ENCODE data around the gene APBA2. TPM values are rescaled to one million over a fixed set of nuclear protein-coding genes. Genes with fewer than 3 reads are reported as not detected.

The APBA2 gene
- total and polyA plus RNA-seq, 2 of the 13 experiments (the other 11 are each of a cell fraction or from before 2014, with no cell fraction given): 0.62 to 2.3 TPM

DNA sequence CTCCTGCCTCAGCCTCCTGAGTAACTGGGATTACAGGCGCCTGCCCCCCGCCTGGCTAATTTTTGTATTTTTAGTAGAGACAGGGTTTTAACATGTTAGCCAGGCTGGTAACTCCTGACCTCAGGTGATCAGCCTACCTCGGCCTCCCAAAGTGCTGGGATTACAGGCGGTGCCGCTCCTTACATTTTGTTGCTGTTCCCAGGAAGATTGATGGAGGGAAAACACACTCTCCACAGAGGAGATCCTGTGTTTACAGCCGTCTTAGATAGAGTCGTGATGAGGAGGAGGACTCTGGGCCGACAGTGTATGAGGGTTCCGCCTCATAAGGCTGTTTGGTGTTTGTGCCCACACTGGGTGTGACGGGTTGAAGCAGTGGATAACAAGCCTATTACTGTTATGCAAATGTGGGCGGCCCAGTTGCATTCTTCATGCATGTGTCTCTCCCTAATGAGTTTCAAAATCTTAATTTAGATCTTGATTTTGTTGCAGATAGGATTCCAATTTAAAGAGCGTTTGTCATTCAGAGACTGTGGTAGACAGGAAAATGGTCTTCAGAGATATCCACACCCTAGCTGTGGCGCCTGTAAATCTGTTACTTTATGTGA lies 60.0 kb downstream of the APBA2 start:
- H2AFZ ChIP-seq (ENCODE audit: low read length): no peak overlapping the region
- in situ Hi-C loops (cut with HindIII; ENCODE audit: extremely low pct_ligation_motif_present, low pct_unique_long_range_greater_than_20kb) (no loop called here), intact Hi-C loops (cut with micrococcal nuclease; ENCODE audit: unreplicated experiment) (no loop called here)
- no peaks in the 10 kb centered on the region for H3K9me3 ChIP-seq (ENCODE audit: low read length)
- no peak for FAIRE-seq
- no peaks in the 10 kb centered on the region for H4K20me1 ChIP-seq (ENCODE audit: insufficient read depth, low read length)
- no peaks in the 10 kb centered on the region; a peak in 1 of 5 replicates for H3K27me3 ChIP-seq (ENCODE audit: control insufficient read depth in 1 of 2, insufficient read depth in 2 of 2, low read length in 2 of 2)
- no peak overlapping the region for H3K4me2 ChIP-seq (ENCODE audit: low read depth, low read length)
- no peak for ATAC-seq
- no peaks in the 10 kb centered on the region for H3K79me2 ChIP-seq (ENCODE audit: insufficient read depth, low read length)
- H3K27ac ChIP-seq (ENCODE audit: extremely low read length, insufficient read depth, low read length): no peak overlapping the region
- no TSS peak for BruUV-seq (replicated peaks)
- no peak overlapping the region for H3K9ac ChIP-seq (ENCODE audit: insufficient read depth, low read depth, low read length)
- H3K4me3 ChIP-seq (replicated peaks in 1 of 3; ENCODE audit: insufficient read depth in 1 of 3, low read depth in 2 of 3, low read length in 3 of 3): no peak overlapping the region
- H3K4me1 ChIP-seq (ENCODE audit: insufficient read depth, low read length): no peaks in the 10 kb centered on the region
- CTCF ChIA-PET (ENCODE audit: low intra/inter-chr PET ratio, low total read pairs): no interaction called here
- H3K36me3 ChIP-seq (replicated peaks in 1 of 2; ENCODE audit: control insufficient read depth in 1 of 2, insufficient read depth in 2 of 2, low read length in 2 of 2): no peaks in the 10 kb centered on the region
- TF ChIP-seq CBX1 (IDR thresholded peaks at IDR 0.05; ENCODE audit: low read depth) (no peak), NCOA5 (CRISPR knock-in tag; IDR thresholded peaks at IDR 0.05) (no peak), ZNF772 (CRISPR knock-in tag; IDR thresholded peaks at IDR 0.05) (no peak), SNRNP70 (IDR thresholded peaks at IDR 0.05; ENCODE audit: low read depth, low read length) (no peak), ZNF570 (CRISPR knock-in tag; IDR thresholded peaks at IDR 0.05; ENCODE audit: borderline replicate concordance) (no peak), NKX3-1 (CRISPR knock-in tag; IDR thresholded peaks at IDR 0.05) (no peak), ETV5 (CRISPR knock-in tag; IDR thresholded peaks at IDR 0.05; ENCODE audit: borderline replicate concordance) (no peak), SIX1 (CRISPR knock-in tag; IDR thresholded peaks at IDR 0.05; ENCODE audit: borderline replicate concordance) (no peak), HNRNPL (IDR thresholded peaks at IDR 0.05; ENCODE audit: low read depth, low read length) (no peak)
- TF ChIP-seq, protein P1, sequence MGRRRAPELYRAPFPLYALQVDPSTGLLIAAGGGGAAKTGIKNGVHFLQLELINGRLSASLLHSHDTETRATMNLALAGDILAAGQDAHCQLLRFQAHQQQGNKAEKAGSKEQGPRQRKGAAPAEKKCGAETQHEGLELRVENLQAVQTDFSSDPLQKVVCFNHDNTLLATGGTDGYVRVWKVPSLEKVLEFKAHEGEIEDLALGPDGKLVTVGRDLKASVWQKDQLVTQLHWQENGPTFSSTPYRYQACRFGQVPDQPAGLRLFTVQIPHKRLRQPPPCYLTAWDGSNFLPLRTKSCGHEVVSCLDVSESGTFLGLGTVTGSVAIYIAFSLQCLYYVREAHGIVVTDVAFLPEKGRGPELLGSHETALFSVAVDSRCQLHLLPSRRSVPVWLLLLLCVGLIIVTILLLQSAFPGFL (CRISPR knock-in tag; IDR thresholded peaks at IDR 0.05): no peak
- TF ChIP-seq, protein P2, sequence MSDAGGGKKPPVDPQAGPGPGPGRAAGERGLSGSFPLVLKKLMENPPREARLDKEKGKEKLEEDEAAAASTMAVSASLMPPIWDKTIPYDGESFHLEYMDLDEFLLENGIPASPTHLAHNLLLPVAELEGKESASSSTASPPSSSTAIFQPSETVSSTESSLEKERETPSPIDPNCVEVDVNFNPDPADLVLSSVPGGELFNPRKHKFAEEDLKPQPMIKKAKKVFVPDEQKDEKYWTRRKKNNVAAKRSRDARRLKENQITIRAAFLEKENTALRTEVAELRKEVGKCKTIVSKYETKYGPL (CRISPR knock-in tag; IDR thresholded peaks at IDR 0.05): no peak
- DNase-seq (ENCODE audit: low spot score): no peak
- WGBS (ENCODE audit: low lambda C conversion rate): 63% methylated on average over 13 of the region's 13 CpGs
- POLR2A ChIA-PET: no interaction called here

Measured in HepG2 (cell line).